Activated naive CD4-positive, alpha-beta T cell treated with anti-CD3 and anti-CD28 coated beads for 36 hours (primary cell): ENCODE data around the gene PEX10. TPM values are rescaled to one million over a fixed set of nuclear protein-coding genes. Genes with fewer than 3 reads are reported as not detected.

ENCODE experiments used
- CTCF ChIA-PET: fragments of 350-600 bp; sonication (Branson Sonifier 250); formaldehyde crosslinking; loops from one replicate; lab custom pipeline; 2021; ENCODE audit warnings: antibody characterized with exemption; lab: Charles Lee
- DNase-seq: peaks from one replicate; pipeline ENCODE4 v3.0.0-alpha.2; 2020
- H3K27ac Mint-ChIP-seq: one replicate; pipeline ENCODE4 v1.8.0; 2021; ENCODE audit warnings: mild to moderate bottlenecking, mixed read lengths
- H3K27me3 Mint-ChIP-seq: one replicate; pipeline ENCODE4 v1.8.0; 2021; ENCODE audit warnings: low read depth, mixed read lengths
- H3K36me3 Mint-ChIP-seq: one replicate; pipeline ENCODE4 v1.8.0; 2021; ENCODE audit warnings: low read depth, mixed read lengths
- H3K4me1 Mint-ChIP-seq: one replicate; pipeline ENCODE4 v1.8.0; 2021; ENCODE audit warnings: low read depth, mixed read lengths
- H3K4me3 Mint-ChIP-seq: one replicate; pipeline ENCODE4 v1.8.0; 2021; ENCODE audit warnings: mild to moderate bottlenecking, moderate library complexity, mixed read lengths
- H3K9me3 Mint-ChIP-seq: one replicate; pipeline ENCODE4 v1.8.0; 2021; ENCODE audit warnings: mixed read lengths
- intact Hi-C: fragments of 100-400 bp; cut with micrococcal nuclease; formaldehyde crosslinking; loops from one replicate; pipeline ENCODE4 v1.15.1; 2023
- total RNA-seq, 2 experiments: library from RNA; stranded (reverse); gene quantifications; one replicate each; pipeline ENCODE4 v1.2.3, GENCODE V29; 2021

Gene PEX10
- total RNA-seq, 2 experiments from 2014 or later: 8.6 to 9.1 TPM

- Mint-ChIP-seq H3K9me3 (no peaks in the 10 kb centered on the region), H3K4me3 (no peak overlapping the region), H3K4me1 (peaks cover 36% of the 10 kb centered on the region), H3K36me3 (peaks cover 37% of the 10 kb centered on the region), H3K27ac (peak overlapping the region; percentile 46), H3K27me3 (no peaks in the 10 kb centered on the region)
- no peak for DNase-seq
- CTCF ChIA-PET: interaction anchor here (1.2 kb wide), 1 partner anchor 14 kb away, joined by 4 read pairs; no protein-coding TSS in a partner anchor
- intact Hi-C loops: no loop called here
Measured at GRCh38 chr1:2397007-2397679, 15.2 kb downstream of the PEX10 start.

GRCh38 chr1:2396476-2396875, 15.9 kb downstream of the PEX10 start:
- peak overlapping the region; percentile 36 for H3K27ac Mint-ChIP-seq
- intact Hi-C loops: no loop called here
- no peak overlapping the region for H3K4me3 Mint-ChIP-seq
- CTCF ChIA-PET: interaction anchor here (1.2 kb wide), 1 partner anchor 15 kb away, joined by 4 read pairs; no protein-coding TSS in a partner anchor
- no peaks in the 10 kb centered on the region for H3K9me3 Mint-ChIP-seq
- H3K4me1 Mint-ChIP-seq: peaks cover 35% of the 10 kb centered on the region
- DNase-seq: no peak
- H3K27me3 Mint-ChIP-seq: no peaks in the 10 kb centered on the region
- H3K36me3 Mint-ChIP-seq: peaks cover 33% of the 10 kb centered on the region

GRCh38 chr1:2396059-2396458, 16.3 kb downstream of the PEX10 start:
- H3K27me3 Mint-ChIP-seq: no peaks in the 10 kb centered on the region
- no peaks in the 10 kb centered on the region for H3K9me3 Mint-ChIP-seq
- H3K27ac Mint-ChIP-seq: no peak overlapping the region
- peaks cover 35% of the 10 kb centered on the region for H3K4me1 Mint-ChIP-seq
- H3K4me3 Mint-ChIP-seq: no peak overlapping the region
- intact Hi-C loops: no loop called here
- no peak for DNase-seq
- CTCF ChIA-PET: interaction anchor here (1.2 kb wide), 1 partner anchor 15 kb away, joined by 4 read pairs; no protein-coding TSS in a partner anchor
- H3K36me3 Mint-ChIP-seq: peaks cover 31% of the 10 kb centered on the region

GRCh38 chr1:2395245-2395644, 17.1 kb downstream of the PEX10 start:
- Mint-ChIP-seq H3K9me3 (no peaks in the 10 kb centered on the region), H3K27ac (no peak overlapping the region), H3K4me1 (peaks cover 37% of the 10 kb centered on the region), H3K36me3 (peaks cover 25% of the 10 kb centered on the region), H3K27me3 (no peaks in the 10 kb centered on the region), H3K4me3 (no peak overlapping the region)
- CTCF ChIA-PET: no interaction called here
- intact Hi-C loops: no loop called here
- no peak for DNase-seq

- intact Hi-C loops: no loop called here
- peaks cover 42% of the 10 kb centered on the region for H3K4me1 Mint-ChIP-seq
- H3K27me3 Mint-ChIP-seq: no peaks in the 10 kb centered on the region
- CTCF ChIA-PET: no interaction called here
- H3K36me3 Mint-ChIP-seq: peaks cover 24% of the 10 kb centered on the region
- H3K9me3 Mint-ChIP-seq: no peaks in the 10 kb centered on the region
- peak overlapping the region; percentile 18 for H3K27ac Mint-ChIP-seq
- DNase-seq: no peak
- no peak overlapping the region for H3K4me3 Mint-ChIP-seq
Measured at GRCh38 chr1:2394761-2395160, 17.6 kb downstream of the PEX10 start.

GRCh38 chr1:2394220-2394619, 18.1 kb downstream of the PEX10 start:
- DNase-seq: no peak
- peaks cover 20% of the 10 kb centered on the region for H3K36me3 Mint-ChIP-seq
- no peak overlapping the region for H3K4me3 Mint-ChIP-seq
- no peaks in the 10 kb centered on the region for H3K27me3 Mint-ChIP-seq
- intact Hi-C loops: no loop called here
- CTCF ChIA-PET: interaction anchor here (1.7 kb wide), 1 partner anchor 13 kb away, joined by 5 read pairs; no protein-coding TSS in a partner anchor
- peaks cover 43% of the 10 kb centered on the region for H3K4me1 Mint-ChIP-seq
- no peaks in the 10 kb centered on the region for H3K9me3 Mint-ChIP-seq
- no peak overlapping the region for H3K27ac Mint-ChIP-seq

- intact Hi-C loops: no loop called here
- Mint-ChIP-seq H3K4me1 (peaks cover 40% of the 10 kb centered on the region), H3K27ac (no peak overlapping the region), H3K9me3 (no peaks in the 10 kb centered on the region), H3K36me3 (peaks cover 15% of the 10 kb centered on the region), H3K27me3 (no peaks in the 10 kb centered on the region), H3K4me3 (no peak overlapping the region)
- no peak for DNase-seq
- CTCF ChIA-PET: interaction anchor here (1.7 kb wide), 1 partner anchor 12 kb away, joined by 5 read pairs; no protein-coding TSS in a partner anchor
Measured at GRCh38 chr1:2393471-2393877, 18.9 kb downstream of the PEX10 start.

GRCh38 chr1:2392686-2393085, 19.7 kb downstream of the PEX10 start:
- Mint-ChIP-seq H3K9me3 (no peaks in the 10 kb centered on the region), H3K27me3 (no peaks in the 10 kb centered on the region), H3K4me1 (peaks cover 40% of the 10 kb centered on the region), H3K36me3 (peaks cover 15% of the 10 kb centered on the region), H3K27ac (peak overlapping the region; percentile 79), H3K4me3 (peak overlapping the region; percentile 88)
- intact Hi-C loops: no loop called here
- DNase-seq: no peak
- CTCF ChIA-PET: interaction anchor here (0.6 to 1.7 kb wide), 2 partner anchors 12 to 167 kb away, joined by 3 to 5 read pairs; no protein-coding TSS in a partner anchor

- DNase-seq: no peak
- CTCF ChIA-PET: interaction anchor here (0.6 to 2.6 kb wide), 5 partner anchors 11 to 252 kb away, joined by 3 to 13 read pairs (median 4); partner anchors contain the start of gene FAAP20
- Mint-ChIP-seq H3K4me1 (peaks cover 40% of the 10 kb centered on the region), H3K27me3 (no peaks in the 10 kb centered on the region), H3K36me3 (peaks cover 10% of the 10 kb centered on the region), H3K9me3 (no peaks in the 10 kb centered on the region), H3K27ac (peak overlapping the region; percentile 79), H3K4me3 (peak overlapping the region; percentile 88)
- intact Hi-C loops: loop anchor here (1.0 kb wide), 6 partner anchors 20 to 473 kb away; partner anchors contain the start of genes PEX10 and TMEM52
Measured at GRCh38 chr1:2391931-2392509, 20.3 kb downstream of the PEX10 start.

GRCh38 chr1:2391041-2391930, 21.1 kb downstream of the PEX10 start, which contains the start of the genes MORN1 and RER1:
TSS of gene MORN1 (minus strand) at chr1:2391554. CDS start at chr1:2391533, 21 bp downstream.
TSS of gene RER1 (plus strand) at chr1:2391841. CDS start at chr1:2395791, 3,950 bp downstream.
- peaks cover 6% of the 10 kb centered on the region for H3K36me3 Mint-ChIP-seq
- peaks cover 40% of the 10 kb centered on the region for H3K4me1 Mint-ChIP-seq
- CTCF ChIA-PET: interaction anchor here (0.9 to 2.6 kb wide), 4 partner anchors 10 to 251 kb away, joined by 3 to 13 read pairs (median 4); partner anchors contain the start of gene FAAP20
- H3K9me3 Mint-ChIP-seq: no peaks in the 10 kb centered on the region
- H3K27ac Mint-ChIP-seq: peak within 1 kb of the TSS; percentile 79
- H3K27me3 Mint-ChIP-seq: no peaks in the 10 kb centered on the region
- intact Hi-C loops: loop anchor here (1.0 kb wide), 6 partner anchors 21 to 472 kb away; partner anchors contain the start of genes PEX10 and TMEM52
- DNase-seq: peak; percentile 99
- peak within 1 kb of the TSS; percentile 88 for H3K4me3 Mint-ChIP-seq

- H3K4me1 Mint-ChIP-seq: peaks cover 32% of the 10 kb centered on the region
- intact Hi-C loops: no loop called here
- H3K9me3 Mint-ChIP-seq: no peaks in the 10 kb centered on the region
- H3K27ac Mint-ChIP-seq: no peak overlapping the region
- H3K36me3 Mint-ChIP-seq: peaks cover 10% of the 10 kb centered on the region
- CTCF ChIA-PET: interaction anchor here (0.8 to 2.6 kb wide), 2 partner anchors 8 to 195 kb away, joined by 4 to 13 read pairs; partner anchors contain the start of gene FAAP20
- no peak for DNase-seq
- H3K4me3 Mint-ChIP-seq: peak overlapping the region; percentile 78
- H3K27me3 Mint-ChIP-seq: no peaks in the 10 kb centered on the region
Measured at GRCh38 chr1:2389644-2390043, 22.7 kb downstream of the PEX10 start.
